Ovary (tissue), 9 donors: ENCODE measurements around the gene CAMK2D. TPM values are rescaled to one million over a fixed set of nuclear protein-coding genes. Genes with fewer than 3 reads are reported as not detected.

Source experiments
- DNase-seq, 5 donors: peaks; one replicate each; pipeline ENCODE4 v3.0.0-alpha.2; 2019 to 2020
- H3K27ac ChIP-seq, 2 donors: fragments of 200-600 bp; one replicate each; pipeline versions ENCODE4 v1.5.1 to v1.8.0; 2019 to 2022
- H3K27me3 ChIP-seq: fragments of 200-600 bp; one replicate; pipeline ENCODE4 v1.8.0; 2022
- H3K36me3 ChIP-seq: fragments of 200-600 bp; sonication (generic); one replicate; pipeline ENCODE4 v1.5.1; 2019
- H3K4me1 ChIP-seq: one replicate; pipeline ENCODE4 v1.8.1; 2013; ENCODE audit warnings: mild to moderate bottlenecking, moderate library complexity; ENCODE audit not compliant: insufficient read depth
- H3K4me3 ChIP-seq: fragments of 200-600 bp; sonication (generic); one replicate; pipeline ENCODE4 v1.5.1; 2017
- H3K9me3 ChIP-seq, 2 donors: fragments of 200-600 bp in 1 of 2; sonication (generic) in 1 of 2; one replicate each; pipeline versions ENCODE4 v1.5.1 to v1.8.1; 2013 to 2019; ENCODE audit warnings: mild to moderate bottlenecking in 1 of 2, moderate library complexity in 1 of 2
- CTCF ChIP-seq, 3 donors: fragments of 450-650 bp in 2 of 3; fragments of 200-600 bp in 1 of 3; IDR thresholded peaks; one replicate each; pipeline versions ENCODE4 v1.5.1 to v1.8.0; 2016 to 2022; ENCODE audit warnings: antibody characterized with exemption in 3 of 3, mild to moderate bottlenecking in 1 of 3
- EP300 ChIP-seq: sonication (generic); formaldehyde crosslinking; IDR thresholded peaks from one replicate; pipeline ENCODE4 v1.6.1; 2017; ENCODE audit warnings: antibody characterized with exemption
- POLR2A ChIP-seq: fragments of 450-650 bp; IDR thresholded peaks from one replicate; pipeline ENCODE4 v1.6.1; 2017; ENCODE audit warnings: antibody characterized with exemption, mild to moderate bottlenecking, moderate library complexity
- WGBS, 3 donors: extraction: QIAGEN DNeasy Blood & Tissue Kit in 1 of 3; methylation state at CpG; one replicate each; pipeline versions ENCODE4 v1.1.5 to v1.1.7; 2013 to 2017; 5-methylcytosine and 5-hydroxymethylcytosine counted together
- intact Hi-C, 4 donors: fragments of 100-400 bp; cut with DNase I; formaldehyde crosslinking; loops; one replicate each; pipeline versions ENCODE4 v1.11.0 to v1.15.1; 2022 to 2023
- polyA plus RNA-seq, 2 donors: library from polyadenylated mRNA; stranded (reverse); fragments of 200-250 nt in 1 of 2; fragments of 350-450 nt in 1 of 2; fragmentation: Illumina TruSeq in 1 of 2; extraction: RNeasy Lipid Tissue Mini Kit (QIAGEN cat#74804) in 1 of 2; gene quantifications; one replicate each; pipeline ENCODE4 v1.2.3, GENCODE V29; 2013 to 2014
- total RNA-seq, 7 donors: library from RNA; depleted of rRNA in 2 of 7; stranded (reverse); fragments of >200 nt in 2 of 7; fragmentation: NEBNext Ultra II Directional in 3 of 7; extraction: Animal tissue kit (Norgen Biotek cat#: 25700) in 3 of 7; gene quantifications; one replicate each; pipeline versions ENCODE4 v1.1.0 to v1.2.4, GENCODE V29; 2016 to 2023
- donor health status: DM: no; HTN: no; CAD: no; lungs with moderate emphysema.
- donor health status: DM: no; HTN: no; CAD: no.
- donor health status: Bipolar disorder and iron deficiency.
- donor health status: DM: yes; HTN: yes; CAD: no.
- donor health status: DM: no; HTN: no; CAD: no.
- donor health status: DM: yes; HTN: yes; CAD: no.

The CAMK2D gene
- total and polyA plus RNA-seq, 9 donors = 14.2 to 36.9 (median 32.2) TPM

GRCh38 chr4:113730467-113731216 lies 30.9 kb downstream of the CAMK2D start:
- intact Hi-C loops = no loop called here
- TF ChIP-seq EP300 (no peak), CTCF (IDR thresholded peaks at IDR 0.05) (no peak), POLR2A (no peak)

DNA sequence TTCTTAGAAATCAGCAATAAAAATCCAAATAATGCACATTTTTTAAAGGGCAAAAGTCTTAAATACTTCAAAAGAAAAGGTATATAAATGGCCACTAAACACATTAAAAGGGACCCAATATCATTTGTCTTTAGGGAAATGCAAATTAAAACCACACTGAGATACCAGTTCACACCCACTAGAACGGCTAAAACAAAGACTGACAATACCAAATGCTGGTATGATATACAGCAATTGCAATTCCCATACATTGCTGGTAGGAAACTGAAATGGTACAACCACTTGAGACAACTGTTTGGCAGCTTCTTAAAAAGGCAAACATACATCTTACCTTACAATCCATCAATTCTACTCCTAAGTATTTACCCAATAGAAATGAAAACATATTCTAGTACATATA lies 33.7 kb downstream of the CAMK2D start:
- no peak for TF ChIP-seq EP300
- no peak for TF ChIP-seq POLR2A
- no peak for TF ChIP-seq CTCF (IDR thresholded peaks at IDR 0.05)
- 87 to 91% (median 89%) methylated on average over 1 of the region's 1 CpG for WGBS, 3 donors

More at GRCh38 chr4:113730467-113731216, 30.9 kb downstream of the CAMK2D start:
- no peak for DNase-seq
- H3K27ac ChIP-seq = no peak overlapping the region
- WGBS, 3 donors = 92 to 99% (median 93%) methylated on average over 2 of the region's 2 CpGs
- no peak overlapping the region for H3K4me3 ChIP-seq
- H3K27me3 ChIP-seq = no peaks in the 10 kb centered on the region
- no peaks in the 10 kb centered on the region for H3K36me3 ChIP-seq
- H3K4me1 ChIP-seq = no peaks in the 10 kb centered on the region
- H3K9me3 ChIP-seq = no peaks in the 10 kb centered on the region

GRCh38 chr4:113725963-113726362 lies 35.6 kb downstream of the CAMK2D start:
- Histone ChIP-seq H3K27me3 (no peaks in the 10 kb centered on the region), H3K36me3 (no peaks in the 10 kb centered on the region), H3K4me1 (no peaks in the 10 kb centered on the region), H3K9me3 (no peaks in the 10 kb centered on the region), H3K4me3 (no peak overlapping the region), H3K27ac (no peak overlapping the region)
- TF ChIP-seq EP300 (no peak), CTCF (IDR thresholded peaks at IDR 0.05) (no peak), POLR2A (no peak)
- 88 to 98% (median 93%) methylated on average over 1 of the region's 1 CpG for WGBS, 3 donors
- intact Hi-C loops = no loop called here
- no peak for DNase-seq

More for the DNA sequence above, 33.7 kb downstream of the CAMK2D start:
- Histone ChIP-seq H3K27ac (no peak overlapping the region), H3K9me3 (no peaks in the 10 kb centered on the region), H3K4me1 (no peaks in the 10 kb centered on the region), H3K36me3 (no peaks in the 10 kb centered on the region), H3K27me3 (no peaks in the 10 kb centered on the region), H3K4me3 (no peak overlapping the region)
- intact Hi-C loops = no loop called here
- no peak for DNase-seq

DNA sequence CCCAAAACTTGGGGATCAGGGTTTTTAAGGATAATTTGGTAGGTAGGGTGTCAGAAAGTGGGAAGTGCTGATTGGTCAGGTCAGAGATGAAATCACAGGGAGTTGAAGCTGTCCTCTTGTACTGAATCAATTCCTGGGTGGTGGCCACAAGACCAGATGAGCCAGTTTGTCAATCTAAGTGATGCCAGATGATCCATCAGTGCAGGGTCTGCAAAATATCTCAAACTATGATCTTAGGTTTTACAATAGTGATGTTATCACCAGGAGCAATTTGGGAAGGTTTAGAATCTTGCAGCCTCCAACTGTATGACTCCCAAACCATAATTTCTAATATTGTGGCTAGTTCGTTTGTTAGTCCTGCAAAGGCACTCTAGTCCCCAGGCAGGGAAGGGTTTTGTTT lies 43.3 kb downstream of the CAMK2D start:
- H3K9me3 ChIP-seq = no peaks in the 10 kb centered on the region
- no peak overlapping the region for H3K27ac ChIP-seq
- DNase-seq = no peak
- no peaks in the 10 kb centered on the region for H3K4me1 ChIP-seq
- TF ChIP-seq EP300 = no peak
- TF ChIP-seq POLR2A = no peak
- TF ChIP-seq CTCF (IDR thresholded peaks at IDR 0.05) = no peak
- WGBS, 3 donors = 80 to 90% (median 88%) methylated on average over 1 of the region's 1 CpG
- intact Hi-C loops = no loop called here
- H3K36me3 ChIP-seq = no peaks in the 10 kb centered on the region
- no peak overlapping the region for H3K4me3 ChIP-seq
- no peaks in the 10 kb centered on the region for H3K27me3 ChIP-seq
